HG03565 (cell line): ENCODE measurements around the gene TANK.

Experiments used
- ATAC-seq: cut with Tn5 transposase; IDR thresholded peaks from one replicate; pipeline ENCODE4 v1.9.1; 2021; ENCODE audit warnings: mild to moderate bottlenecking, moderate library complexity; ENCODE audit not compliant: unreplicated experiment

Gene TANK, protein sequence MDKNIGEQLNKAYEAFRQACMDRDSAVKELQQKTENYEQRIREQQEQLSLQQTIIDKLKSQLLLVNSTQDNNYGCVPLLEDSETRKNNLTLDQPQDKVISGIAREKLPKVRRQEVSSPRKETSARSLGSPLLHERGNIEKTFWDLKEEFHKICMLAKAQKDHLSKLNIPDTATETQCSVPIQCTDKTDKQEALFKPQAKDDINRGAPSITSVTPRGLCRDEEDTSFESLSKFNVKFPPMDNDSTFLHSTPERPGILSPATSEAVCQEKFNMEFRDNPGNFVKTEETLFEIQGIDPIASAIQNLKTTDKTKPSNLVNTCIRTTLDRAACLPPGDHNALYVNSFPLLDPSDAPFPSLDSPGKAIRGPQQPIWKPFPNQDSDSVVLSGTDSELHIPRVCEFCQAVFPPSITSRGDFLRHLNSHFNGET

DNA sequence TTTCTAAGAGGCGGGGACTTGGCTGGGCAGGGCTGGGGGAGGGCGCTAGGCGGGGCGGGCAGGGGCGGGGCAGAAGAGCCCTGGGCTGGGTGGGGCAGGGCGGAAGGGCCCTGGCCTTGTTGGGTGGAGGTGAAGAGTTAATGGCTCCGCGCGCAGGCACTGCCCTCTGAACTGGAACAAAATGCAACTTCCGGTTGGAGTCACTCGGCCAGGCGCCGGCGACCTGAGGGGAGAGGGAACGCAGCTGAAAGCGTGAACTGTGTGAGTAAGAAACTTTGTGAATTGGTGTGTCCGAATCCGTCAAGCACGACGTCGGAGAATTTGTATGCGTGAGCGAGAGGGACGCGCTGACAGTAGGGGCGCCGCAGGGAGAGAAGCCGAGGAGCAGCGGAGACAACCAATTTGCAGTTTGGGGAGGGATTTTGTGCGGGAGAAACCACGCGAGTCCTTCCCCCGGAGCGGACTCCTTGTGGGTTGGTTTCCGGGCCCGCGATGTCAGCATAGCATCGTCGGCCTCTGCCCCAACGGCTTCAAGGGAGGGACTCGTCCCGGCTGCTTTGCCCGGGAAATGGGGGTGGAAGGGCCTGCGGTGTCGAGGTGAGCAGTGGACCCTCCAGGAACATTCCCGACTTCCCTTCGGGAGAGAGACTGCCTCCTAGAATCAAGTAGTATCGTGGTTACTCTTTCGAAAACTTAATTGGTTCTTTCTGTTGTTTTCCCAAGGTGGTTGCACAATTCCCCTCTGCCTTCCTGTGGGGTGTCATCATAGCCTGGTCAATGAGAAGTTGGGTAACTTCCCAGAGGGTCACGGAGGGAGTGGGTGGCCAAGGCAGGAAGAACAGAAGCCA, at the start of gene TANK:
TANK (plus strand) TSS at position 203 of the 848 bp plus-strand sequence. CDS start 19,235 bp downstream, outside the sequence.
- ATAC-seq, result peak; percentile 90

DNA sequence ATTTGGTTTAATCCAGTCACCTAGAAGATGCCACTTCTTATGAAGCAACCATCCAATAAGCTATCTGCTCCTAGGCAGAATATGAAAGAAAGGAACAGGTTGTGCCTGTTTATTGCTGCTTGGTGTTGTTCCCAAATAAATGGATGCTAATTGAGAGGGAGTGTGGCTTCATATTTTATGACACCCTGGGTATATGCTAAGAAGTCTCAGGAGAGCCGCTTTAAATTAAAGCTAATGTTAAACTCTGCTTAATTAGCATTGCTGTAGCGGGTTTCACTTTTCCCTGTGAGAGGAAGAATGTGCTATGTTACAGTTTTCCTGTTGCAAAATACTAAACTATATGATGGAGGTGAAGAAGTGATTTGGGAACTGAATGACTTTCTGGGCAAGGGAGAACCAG, 48.7 kb upstream of the TANK start:
- no peak for ATAC-seq

DNA sequence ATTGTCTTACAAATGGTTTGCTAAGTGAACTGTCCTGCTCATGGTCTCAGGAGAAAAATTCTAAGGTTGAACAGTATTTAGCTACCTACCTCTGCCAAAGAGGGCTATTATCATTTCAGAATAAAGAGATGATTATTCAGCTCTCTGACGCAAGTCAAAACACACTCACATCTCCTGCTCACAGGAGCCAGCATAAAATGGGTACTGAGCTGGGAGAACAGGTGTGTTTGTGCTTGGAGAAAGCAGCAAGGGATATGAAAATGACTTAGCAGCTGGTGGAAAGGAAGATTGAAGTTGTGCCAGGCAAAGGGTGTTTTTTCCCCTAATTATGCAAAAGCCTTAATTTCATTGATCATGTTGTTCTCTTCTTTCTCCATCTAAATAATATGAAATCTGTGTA, 47.3 kb upstream of the TANK start:
- ATAC-seq, result no peak

DNA sequence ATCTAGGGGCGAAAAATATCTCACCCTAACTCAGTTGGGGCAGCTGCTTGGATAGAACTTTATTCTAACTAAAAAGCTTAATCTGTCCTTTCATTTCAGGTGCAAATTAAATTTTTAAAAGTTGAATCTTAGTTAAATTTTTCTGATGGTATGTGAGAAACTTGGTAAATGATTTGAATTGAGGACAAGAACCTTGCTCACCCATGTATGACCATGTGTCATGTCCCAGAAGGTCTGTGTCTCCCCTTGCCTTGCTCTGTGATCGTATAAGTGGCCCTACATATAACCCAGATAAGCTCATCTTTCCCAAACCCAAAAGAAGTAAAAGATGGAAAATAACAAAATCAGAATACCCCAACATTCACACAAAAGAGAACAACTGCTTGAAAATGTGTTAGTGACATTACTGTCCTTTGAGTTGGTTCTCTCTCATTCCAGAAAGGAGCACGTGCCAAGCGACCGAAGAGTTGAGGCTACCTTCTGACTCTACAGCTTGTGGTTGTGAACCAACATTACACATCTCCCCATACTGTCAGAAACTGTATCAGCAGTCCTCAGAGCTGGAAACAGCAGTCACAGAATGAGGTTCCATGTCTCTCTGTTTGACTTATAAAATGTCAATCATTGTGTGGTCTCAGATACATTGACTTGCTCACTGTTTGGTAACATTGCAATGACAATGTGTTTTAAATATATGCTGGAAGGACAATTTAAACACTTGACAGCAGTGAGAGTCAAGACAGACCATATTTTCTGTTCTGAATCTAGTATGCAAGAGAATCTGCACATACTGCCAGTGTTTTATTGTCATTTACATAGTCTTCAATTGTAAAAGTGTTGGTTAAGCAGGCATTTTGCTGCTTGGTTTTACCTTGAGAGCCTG, 46.3 kb upstream of the TANK start:
- ATAC-seq, result no peak

DNA sequence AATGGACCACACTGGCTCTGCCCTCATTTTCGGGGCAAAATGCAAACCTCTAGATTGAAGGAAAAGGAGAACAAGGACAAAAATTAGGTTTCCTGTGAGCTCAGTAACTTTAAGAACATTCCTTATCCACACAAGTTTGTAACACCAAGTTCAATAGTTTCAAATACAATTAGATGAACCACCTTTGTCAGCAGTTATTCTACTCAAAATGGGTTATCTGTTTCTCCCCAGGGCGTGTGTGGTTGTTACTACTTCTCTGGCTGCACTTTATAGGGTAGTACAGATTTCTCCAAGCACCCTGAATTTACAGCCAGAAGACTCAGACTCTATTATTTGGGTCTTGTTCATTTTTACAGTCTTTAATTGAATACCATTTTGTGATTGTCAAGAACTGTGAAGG, 45.0 kb upstream of the TANK start:
- no peak for ATAC-seq

DNA sequence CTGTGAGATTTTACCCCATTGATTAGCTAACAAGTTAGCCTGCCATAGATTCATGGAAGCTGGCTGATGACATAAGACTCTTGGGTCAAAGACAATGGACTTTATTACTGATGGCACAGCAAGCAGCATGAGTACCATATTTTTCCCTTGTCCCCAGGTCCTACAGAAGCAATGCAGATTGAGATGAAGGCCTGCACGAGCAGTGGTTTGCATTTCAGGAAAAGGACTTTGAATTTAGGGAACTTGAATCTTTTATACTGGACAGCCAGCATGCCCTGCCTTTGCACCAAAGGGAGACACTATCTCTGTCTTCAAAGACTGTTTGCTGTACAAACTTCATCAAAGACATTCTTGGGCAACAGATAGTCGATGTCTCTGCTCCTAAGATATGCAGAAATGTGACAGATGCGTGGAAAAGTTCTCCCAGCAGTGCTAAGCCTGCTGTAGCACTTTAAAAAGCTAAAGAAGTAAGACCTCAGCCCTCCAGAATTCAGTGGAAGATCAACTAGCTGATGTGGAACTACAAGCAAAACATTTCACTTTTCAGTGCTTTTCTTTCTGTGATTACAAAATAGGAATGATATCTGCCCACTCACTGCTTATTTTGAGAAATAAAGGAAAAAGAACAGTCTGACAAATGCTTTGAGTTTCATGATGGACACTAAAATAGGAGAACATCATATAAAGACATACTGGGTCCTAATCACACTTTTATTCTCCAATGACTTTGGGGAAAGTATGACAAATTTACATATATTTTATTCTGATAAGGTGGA, 44.4 kb upstream of the TANK start:
- no peak for ATAC-seq

DNA sequence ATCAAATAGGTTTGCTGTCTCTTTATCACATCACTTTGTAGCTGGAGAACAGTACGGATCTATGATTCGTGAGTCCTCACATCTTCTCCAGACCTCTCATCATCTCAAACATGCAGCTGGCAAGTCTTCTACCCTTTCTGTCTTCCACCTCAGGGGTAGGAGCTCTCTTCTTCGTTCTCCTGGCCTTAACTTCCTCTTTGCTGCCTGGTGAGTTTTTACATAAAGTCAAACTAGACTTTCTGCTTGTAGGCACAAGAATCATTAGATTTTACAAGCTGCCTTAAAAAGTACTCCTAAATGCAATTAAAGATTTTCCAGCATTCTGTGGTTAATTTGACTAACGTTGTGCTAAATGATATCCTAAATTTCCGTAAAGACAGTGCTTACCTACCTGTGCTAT, 43.7 kb upstream of the TANK start:
- ATAC-seq, result no peak

DNA sequence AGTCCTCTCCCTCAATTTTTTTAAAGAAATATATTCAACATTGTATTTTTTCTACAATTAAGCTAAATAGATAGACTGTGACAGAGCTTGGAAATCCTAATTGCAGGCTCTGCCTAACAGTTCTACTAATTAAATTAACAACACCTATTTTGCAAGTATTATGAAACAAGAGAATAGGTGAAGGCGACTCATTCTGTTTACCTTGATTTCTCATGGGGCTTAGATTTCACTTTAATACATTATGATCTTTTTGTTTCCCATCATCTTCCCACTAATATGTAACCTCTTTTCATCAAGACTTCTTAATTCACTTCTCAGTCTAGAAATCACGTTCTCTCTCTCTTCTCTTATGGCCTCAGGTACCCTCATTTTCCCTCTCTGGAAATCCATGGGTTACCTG, 42.7 kb upstream of the TANK start:
- no peak for ATAC-seq

DNA sequence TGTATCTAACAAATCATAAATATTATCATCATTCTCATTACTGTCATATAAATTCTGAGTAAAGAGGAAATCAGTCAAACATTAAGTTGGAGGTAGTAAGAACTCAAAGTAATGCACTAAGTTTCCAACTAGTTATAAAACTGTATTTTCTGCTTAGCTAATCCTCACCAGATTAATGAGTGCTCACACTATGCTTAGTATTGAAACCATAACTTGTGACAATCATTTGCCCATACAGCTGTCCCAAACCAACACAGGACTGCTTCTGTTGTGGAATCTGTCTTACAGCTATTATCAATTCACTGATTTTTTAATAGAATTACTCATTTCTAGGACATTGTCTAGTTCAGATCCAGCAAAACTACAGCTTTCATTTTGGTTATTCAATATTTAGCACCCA, 41.5 kb upstream of the TANK start:
- no peak for ATAC-seq

DNA sequence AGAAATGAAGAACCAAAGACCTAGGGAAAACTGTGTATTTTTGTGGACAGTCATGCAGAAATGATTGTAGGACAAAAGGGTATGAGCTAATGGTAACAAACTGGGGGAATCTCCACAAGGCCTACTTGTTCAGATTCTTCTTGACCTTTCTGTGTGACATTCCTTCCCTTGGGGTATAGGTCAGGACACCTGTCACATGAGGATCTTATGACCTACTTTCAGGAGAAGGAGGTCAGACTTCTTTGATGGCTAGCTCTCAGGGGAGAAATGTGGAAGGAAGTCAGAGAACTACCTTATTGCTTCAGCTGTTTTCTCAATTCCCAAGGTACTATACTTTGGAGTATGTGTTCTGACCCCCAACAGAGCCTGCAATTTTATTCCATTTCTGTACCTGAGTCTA, 40.7 kb upstream of the TANK start:
- no peak for ATAC-seq

DNA sequence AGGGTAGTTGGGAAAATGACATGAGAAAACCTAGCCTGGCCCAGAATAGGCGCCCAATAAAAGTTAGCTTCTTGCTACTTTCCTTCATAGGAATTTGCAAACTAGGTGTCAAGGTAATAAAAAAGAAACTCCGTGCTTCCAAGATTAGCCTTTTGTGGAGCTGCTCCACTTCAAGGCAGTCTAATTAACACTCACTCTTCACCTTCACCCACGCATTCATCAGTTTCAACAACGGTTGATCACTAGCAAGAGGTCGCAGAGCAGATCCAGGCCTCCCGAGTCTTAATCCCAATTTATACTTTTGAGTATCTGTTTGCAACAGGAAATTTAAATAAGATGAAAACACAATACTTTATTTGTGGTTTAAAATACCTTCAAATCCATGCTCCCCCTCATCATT, 39.5 kb upstream of the TANK start:
- ATAC-seq, result no peak

DNA sequence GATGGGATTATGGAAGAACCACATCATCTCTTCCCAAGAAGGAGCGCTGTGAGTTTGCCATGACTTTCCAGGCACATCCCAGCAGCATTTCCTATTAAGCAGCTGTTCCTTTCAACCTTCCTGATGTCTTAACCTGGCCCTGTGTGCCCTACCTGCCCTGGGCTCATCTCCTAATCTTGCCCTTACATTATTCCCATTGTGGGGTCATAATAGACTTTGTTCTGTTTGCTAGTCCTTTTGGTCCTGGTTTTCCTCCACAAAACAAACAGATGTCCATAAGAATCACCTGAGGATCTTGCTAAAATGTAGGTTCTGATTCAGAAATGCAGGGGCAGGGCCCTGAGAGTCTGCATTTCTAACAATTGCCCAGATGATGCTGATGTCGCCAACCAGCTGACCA, 38.6 kb upstream of the TANK start:
- ATAC-seq, result no peak

DNA sequence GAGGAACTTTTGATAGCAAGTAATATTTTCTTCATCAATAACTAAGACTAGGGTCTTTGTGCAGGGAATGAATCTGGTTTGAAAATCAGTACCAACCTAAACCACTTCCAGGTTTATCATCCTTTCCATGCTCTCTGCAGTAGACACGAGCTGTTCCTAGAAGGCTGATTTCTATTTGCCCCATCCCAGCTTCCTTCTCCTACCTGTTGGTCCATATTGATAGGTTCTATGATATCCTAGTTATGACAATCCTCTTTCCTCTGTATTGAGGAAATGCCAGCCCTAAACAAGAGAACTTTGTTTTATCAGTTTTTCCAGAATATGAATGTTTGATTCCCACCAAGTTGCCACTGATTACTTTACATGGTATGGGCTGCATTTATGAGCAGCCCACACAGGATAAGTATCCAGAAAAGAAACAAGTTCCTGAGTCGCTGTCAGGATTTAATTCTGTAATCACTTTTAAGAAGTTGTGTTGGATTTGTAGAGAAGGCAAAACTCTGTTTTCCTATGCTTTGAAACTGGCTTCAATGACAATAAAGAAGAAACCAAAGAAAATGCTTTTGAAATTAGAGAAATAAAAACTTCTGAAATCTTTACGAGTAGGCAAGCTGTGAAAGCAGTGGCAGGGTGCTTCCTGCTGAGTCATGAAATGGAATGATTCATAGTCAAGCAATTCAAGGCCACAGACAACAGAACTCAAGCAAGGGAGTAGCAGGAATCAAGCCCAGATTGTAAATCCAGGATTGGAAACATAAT, 37.3 kb upstream of the TANK start:
- peak; percentile 61 for ATAC-seq

DNA sequence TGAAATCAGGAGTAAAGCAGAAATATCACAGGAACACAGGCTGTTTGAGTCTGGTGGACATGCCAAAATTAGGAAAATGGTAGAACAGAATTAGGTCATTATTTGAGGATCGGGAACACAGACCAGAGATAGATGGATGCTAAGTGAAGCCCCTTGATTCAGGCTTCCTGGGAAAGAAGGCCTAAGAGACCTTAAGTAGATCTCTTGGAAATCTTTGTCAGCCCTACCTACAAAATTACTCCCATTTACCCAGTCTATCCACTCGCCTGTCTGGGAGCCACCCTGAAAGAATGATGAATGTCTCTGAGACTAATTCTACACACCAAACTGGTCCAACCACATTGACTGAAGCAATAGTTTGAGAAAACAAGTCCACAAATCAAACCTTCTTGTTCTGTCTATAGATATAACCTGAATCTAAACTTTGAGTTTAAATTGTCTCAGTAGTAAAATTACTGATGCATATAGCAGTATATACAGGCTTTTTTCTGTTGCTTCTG, 36.6 kb upstream of the TANK start:
- no peak for ATAC-seq

DNA sequence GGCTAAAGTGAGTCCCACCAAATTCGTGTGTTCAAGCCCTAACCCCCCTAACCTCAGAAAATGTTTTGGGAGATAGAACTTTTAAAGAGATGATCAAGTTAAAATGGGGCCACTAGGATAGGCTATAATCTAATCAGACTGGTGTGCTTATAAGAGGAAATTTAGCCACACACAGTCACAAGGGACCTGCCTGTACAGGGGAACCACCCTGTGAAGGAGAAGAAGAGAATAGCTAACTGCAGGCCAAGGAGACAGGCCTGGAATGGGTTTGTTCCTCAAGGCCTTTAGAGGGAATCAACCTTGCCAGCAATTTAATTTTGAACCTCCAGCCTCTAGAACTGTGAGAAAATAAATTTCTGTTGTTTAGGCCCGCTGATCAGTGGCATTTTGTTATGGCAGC, 36.0 kb upstream of the TANK start:
- peak; percentile 45 for ATAC-seq

DNA sequence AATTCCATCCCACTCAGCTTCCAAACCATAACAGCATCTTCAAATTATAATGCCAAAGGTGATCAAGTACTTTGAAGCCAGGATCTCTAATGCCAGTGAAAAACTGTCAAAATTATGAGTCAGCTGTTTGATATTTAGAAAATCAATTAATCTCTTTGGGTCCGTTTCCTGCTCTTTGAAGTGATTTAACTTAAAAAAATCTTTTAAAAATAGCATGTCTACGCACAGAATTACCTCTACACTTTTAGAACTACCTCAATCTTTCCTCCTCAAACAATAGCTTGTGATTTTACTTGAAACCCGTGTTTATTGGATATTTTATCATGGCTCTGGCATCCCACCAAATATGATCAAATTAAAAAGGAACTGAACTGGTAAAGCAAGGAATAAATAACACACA, 31.3 kb upstream of the TANK start:
- no peak for ATAC-seq

DNA sequence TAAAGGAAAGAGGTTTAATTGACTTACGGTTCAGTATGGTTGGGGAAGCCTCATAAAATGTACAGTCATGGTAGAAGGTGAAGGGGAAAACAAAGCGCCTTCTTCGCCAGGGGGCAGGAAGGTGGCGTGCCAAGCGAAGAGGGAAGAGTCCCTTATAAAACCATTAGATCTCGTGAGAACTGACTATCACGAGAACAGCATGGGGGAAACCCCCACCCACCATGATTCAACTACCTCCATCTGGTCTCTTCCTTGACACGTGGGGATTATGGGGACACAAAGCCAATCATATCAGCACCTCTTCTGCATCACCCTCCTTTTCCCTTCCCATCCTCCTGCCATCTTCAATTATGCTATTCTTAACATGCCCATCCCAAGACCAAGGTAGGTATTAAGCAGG, 29.9 kb upstream of the TANK start:
- no peak for ATAC-seq

DNA sequence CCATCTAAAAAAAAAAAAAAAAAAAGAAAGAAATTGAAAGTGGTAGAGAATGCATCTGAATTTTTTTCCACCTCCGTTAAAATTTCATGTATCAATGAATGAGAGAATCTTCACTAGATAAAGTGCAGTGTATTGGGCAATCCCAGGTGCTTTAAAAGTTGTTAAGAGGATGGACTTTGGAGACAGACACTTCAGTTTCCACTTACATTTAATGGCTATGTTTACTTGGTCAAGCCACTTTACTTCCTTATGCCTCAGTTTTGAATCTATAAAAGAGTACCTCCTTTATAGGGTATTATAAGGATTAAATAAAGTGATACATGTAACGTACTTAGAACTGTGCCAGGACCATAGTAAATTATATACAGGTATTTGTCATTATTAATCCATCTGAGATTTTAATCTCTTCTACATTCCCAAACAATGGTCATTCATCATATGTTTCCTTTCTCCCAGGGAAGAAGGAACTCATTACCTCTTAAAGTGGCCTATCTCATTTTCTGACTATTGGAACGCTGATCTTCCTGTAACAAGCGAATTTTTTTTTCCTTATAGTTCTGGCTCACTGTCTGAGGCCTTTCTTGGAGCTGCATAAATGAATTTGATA, 29.1 kb upstream of the TANK start:
- no peak for ATAC-seq

DNA sequence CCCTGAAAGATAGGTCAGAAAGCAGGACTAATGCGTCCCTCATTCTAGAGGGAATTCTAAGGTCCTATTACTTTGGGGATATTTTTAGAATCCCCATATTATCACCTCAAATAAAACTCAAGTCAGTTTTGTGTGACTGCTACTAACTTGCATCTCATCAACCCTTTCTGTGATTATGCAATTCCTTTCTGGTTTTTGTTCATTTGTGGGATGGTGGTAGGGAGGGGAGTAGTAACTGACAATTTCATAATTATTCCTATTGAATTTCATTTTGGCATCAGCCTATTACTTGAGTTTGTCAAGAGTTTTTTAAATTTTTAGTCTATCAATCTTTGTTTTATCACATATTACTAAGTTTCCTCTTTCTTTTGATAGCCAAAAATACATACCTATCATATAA, 28.4 kb upstream of the TANK start:
- ATAC-seq, result no peak
